ENCODE measurements around the gene ZC3H7B. TPM values are rescaled to one million over a fixed set of nuclear protein-coding genes. Genes with fewer than 3 reads are reported as not detected.

The ZC3H7B gene
- polyA plus RNA-seq, 3 donors = 0.31 to 15.7 (median 0.49) TPM

- Mint-ChIP-seq H3K9me3 (peaks cover 0 to 2% (median 0%) of the 10 kb centered on the region in 7 donors), H3K27me3 (ENCODE audit: low read depth in 3 of 3) (peaks cover 0 to 1% (median 0%) of the 10 kb centered on the region in 3 donors), H3K4me3 (no peak overlapping the region), H3K36me3 (peaks cover 50 to 78% of the 10 kb centered on the region in 2 donors), H3K27ac (peak overlapping the region in 1 of 7 donors; percentile 26), H3K4me1 (no peaks in the 10 kb centered on the region)
- DNase-seq = no peak
- H3K36me3 ChIP-seq (replicated peaks in 1 of 2; ENCODE audit: control insufficient read depth in 1 of 2, insufficient read depth in 2 of 2, low read length in 2 of 2) = peaks cover 61 to 82% of the 10 kb centered on the region in 2 donors
- no peaks in the 10 kb centered on the region for H3K79me2 ChIP-seq (ENCODE audit: insufficient read depth, low read length)
- no peaks in the 10 kb centered on the region for H4K20me1 ChIP-seq (ENCODE audit: insufficient read depth, low read length)
- WGBS (ENCODE audit: insufficient coverage) = 100% methylated on average over 6 of the region's 11 CpGs
- no peak overlapping the region for H3K9ac ChIP-seq (ENCODE audit: insufficient read depth, low read length, poor library complexity, severe bottlenecking)
- TF ChIP-seq CTCF (IDR thresholded peaks at IDR 0.05) = no peak
- H2AFZ ChIP-seq (ENCODE audit: insufficient read depth, low read depth, low read length, poor library complexity, severe bottlenecking) = no peak overlapping the region
- no peak overlapping the region for H3K4me3 ChIP-seq (replicated peaks in 1 of 3; ENCODE audit: low read depth in 2 of 3, low read length in 3 of 3)
- H3K4me2 ChIP-seq (replicated peaks; ENCODE audit: extremely low read depth, low read length, poor library complexity, severe bottlenecking) = no peak overlapping the region
- no peak overlapping the region for H3K27ac ChIP-seq (ENCODE audit: low read depth in 1 of 2, low read length in 2 of 2)
- intact Hi-C loops (cut with micrococcal nuclease) = no loop called here
- no peaks in the 10 kb centered on the region for H3K9me3 ChIP-seq (replicated peaks in 1 of 2; ENCODE audit: control insufficient read depth in 1 of 2, insufficient read depth in 1 of 2, low read length in 2 of 2)
- no peaks in the 10 kb centered on the region for H3K4me1 ChIP-seq (ENCODE audit: control insufficient read depth in 1 of 2, insufficient read depth in 2 of 2, low read length in 2 of 2)
- H3K27me3 ChIP-seq (ENCODE audit: control insufficient read depth in 2 of 2, insufficient read depth in 2 of 2, low read length in 2 of 2) = no peaks in the 10 kb centered on the region
Observed at GRCh38 chr22:41334951-41335635, 33.8 kb downstream of the ZC3H7B start.

DNA sequence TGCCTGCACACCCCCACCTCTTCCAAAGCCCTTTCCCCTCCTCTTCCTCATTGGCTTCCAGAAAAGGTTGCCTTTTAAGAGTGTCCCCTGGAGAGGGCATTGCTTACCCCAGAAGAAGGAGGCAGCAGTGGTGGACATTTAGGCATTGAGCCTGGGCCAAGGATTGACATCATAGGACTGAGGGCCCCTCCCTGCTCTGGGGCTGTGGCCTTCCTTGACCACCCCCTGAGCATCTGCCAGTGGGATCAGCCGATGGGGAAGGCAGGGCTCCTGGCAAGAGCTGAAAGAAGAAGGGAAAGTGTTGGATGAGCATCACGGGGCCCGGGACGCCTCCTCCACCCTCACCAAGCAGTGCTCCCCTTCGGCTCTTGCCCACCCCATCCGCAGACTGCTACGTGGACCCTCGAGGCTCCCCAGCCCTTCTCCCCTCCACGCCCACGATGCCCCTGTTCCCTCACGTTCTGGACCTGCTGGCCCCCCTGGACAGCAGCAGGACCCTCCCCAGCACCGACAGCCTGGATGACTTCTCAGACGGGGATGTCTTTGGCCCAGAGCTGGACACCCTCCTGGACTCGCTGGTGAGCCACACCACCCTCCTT, 37.4 kb downstream of the ZC3H7B start:
- no peaks in the 10 kb centered on the region for H3K9me3 Mint-ChIP-seq
- Histone ChIP-seq H3K4me2 (replicated peaks; ENCODE audit: extremely low read depth, low read length, poor library complexity, severe bottlenecking) (no peak overlapping the region), H3K27ac (ENCODE audit: low read depth in 1 of 2, low read length in 2 of 2) (no peak overlapping the region), H2AFZ (ENCODE audit: insufficient read depth, low read depth, low read length, poor library complexity, severe bottlenecking) (no peak overlapping the region), H3K36me3 (replicated peaks in 1 of 2; ENCODE audit: control insufficient read depth in 1 of 2, insufficient read depth in 2 of 2, low read length in 2 of 2) (peaks cover 63 to 80% of the 10 kb centered on the region in 2 donors), H3K9ac (ENCODE audit: insufficient read depth, low read length, poor library complexity, severe bottlenecking) (no peak overlapping the region), H4K20me1 (ENCODE audit: insufficient read depth, low read length) (no peaks in the 10 kb centered on the region), H3K4me1 (ENCODE audit: control insufficient read depth in 1 of 2, insufficient read depth in 2 of 2, low read length in 2 of 2) (no peaks in the 10 kb centered on the region), H3K27me3 (ENCODE audit: control insufficient read depth in 2 of 2, insufficient read depth in 2 of 2, low read length in 2 of 2) (no peaks in the 10 kb centered on the region), H3K9me3 (replicated peaks in 1 of 2; ENCODE audit: control insufficient read depth in 1 of 2, insufficient read depth in 1 of 2, low read length in 2 of 2) (no peaks in the 10 kb centered on the region), H3K4me3 (replicated peaks in 1 of 3; ENCODE audit: low read depth in 2 of 3, low read length in 3 of 3) (no peak overlapping the region), H3K79me2 (ENCODE audit: insufficient read depth, low read length) (no peaks in the 10 kb centered on the region)
- intact Hi-C loops (cut with micrococcal nuclease) = no loop called here
- 94% methylated on average over 5 of the region's 14 CpGs for WGBS (ENCODE audit: insufficient coverage)
- TF ChIP-seq CTCF (IDR thresholded peaks at IDR 0.05) = no peak
- peak in 1 of 3 donors; percentile 1 for DNase-seq
- peaks cover 36 to 79% of the 10 kb centered on the region in 2 donors for H3K36me3 Mint-ChIP-seq
- no peak overlapping the region for H3K27ac Mint-ChIP-seq
- H3K27me3 Mint-ChIP-seq (ENCODE audit: low read depth in 3 of 3) = peaks cover 0 to 3% (median 0%) of the 10 kb centered on the region in 3 donors
- no peak overlapping the region for H3K4me3 Mint-ChIP-seq
- H3K4me1 Mint-ChIP-seq = no peaks in the 10 kb centered on the region

Data from CD14-positive monocyte (primary cell).